ENCODE data around the gene RXFP4. TPM values are rescaled to one million over a fixed set of nuclear protein-coding genes. Genes with fewer than 3 reads are reported as not detected.

The RXFP4 gene
- total RNA-seq, 1 donor from 2014 or later: not detected

GRCh38 chr1:155989242-155990004, 48.0 kb downstream of the RXFP4 start:
- peak; percentile 89 for DNase-seq (ENCODE audit: low spot score)
- intact Hi-C loops (cut with DNase I): loop anchor here (1.0 kb wide), 1 partner anchor 51 kb away; no protein-coding TSS in a partner anchor

- intact Hi-C loops (cut with DNase I): no loop called here
Observed at GRCh38 chr1:155990005-155990739, 48.7 kb downstream of the RXFP4 start.

More at GRCh38 chr1:155990005-155990739, 48.7 kb downstream of the RXFP4 start:
- DNase-seq (ENCODE audit: low spot score): peak; percentile 75

Small RNA genes lying within 50 kb of the gene (microRNA-seq; reads per million reads assigned to microRNA genes)
- gene MIR6738: not detected

Other genes with a start within 250 kb of the RXFP4 start
- 29.5 TPM for gene GON4L, start 84.4 kb upstream of the RXFP4 start, total RNA-seq
- 24.4 TPM for gene SYT11, start 82.1 kb upstream of the RXFP4 start, total RNA-seq
- 26.2 TPM for gene RIT1, start 30.3 kb upstream of the RXFP4 start, total RNA-seq
- 26.8 TPM for gene KHDC4, start 7.2 kb upstream of the RXFP4 start, total RNA-seq
- gene ARHGEF2, start 36.9 kb downstream of the RXFP4 start, total RNA-seq: 95.9 TPM
- gene SSR2, start 79.3 kb downstream of the RXFP4 start, total RNA-seq: 81.2 TPM
- 26.3 TPM for gene UBQLN4, start 112.2 kb downstream of the RXFP4 start, total RNA-seq
- 49.8 TPM for gene LAMTOR2, start 113.1 kb downstream of the RXFP4 start, total RNA-seq
- not detected for gene RAB25, start 119.5 kb downstream of the RXFP4 start, total RNA-seq
- 0.24 TPM for gene MEX3A, start 140.8 kb downstream of the RXFP4 start, total RNA-seq
- gene LMNA, start 173.1 kb downstream of the RXFP4 start, total RNA-seq: 298 TPM
- gene SEMA4A, start 211.9 kb downstream of the RXFP4 start, total RNA-seq: 2.7 TPM

Data from cardiac septum (tissue), 1 donor.